CD4-positive, CD25-positive, alpha-beta regulatory T cell (primary cell): ENCODE results near the gene ZNF486. TPM values are rescaled to one million over a fixed set of nuclear protein-coding genes. Genes with fewer than 3 reads are reported as not detected.
"Not testable (repeated sequence)": the region's sequence is repeated elsewhere in the genome, so short reads cannot be mapped to it uniquely, and the experiment has no call there.

Source experiments
- ATAC-seq, 2 donors: fragments of 150-1000 bp; cut with Tn5 transposase; one replicate each; pipeline ENCODE4 v1.10.0; 2021; ENCODE audit warnings: low read depth in 2 of 2, moderate number of reproducible peaks in 2 of 2, moderate library complexity in 1 of 2
- DNase-seq, 3 donors: peaks; one replicate each; pipeline versions ENCODE4 v3.0.0 to v3.0.0-alpha.2; 2012 to 2022; ENCODE audit warnings: mixed read lengths in 1 of 3
- H3K27ac ChIP-seq: one replicate; pipeline ENCODE4 v1.7.0; 2013; ENCODE audit warnings: mild to moderate bottlenecking, low read length; ENCODE audit not compliant: insufficient read depth, poor library complexity, severe bottlenecking
- H3K27me3 ChIP-seq: one replicate; pipeline ENCODE4 v1.7.0; 2013; ENCODE audit warnings: low read length; ENCODE audit not compliant: control insufficient read depth, insufficient read depth
- H3K36me3 ChIP-seq: one replicate; pipeline ENCODE4 v1.7.0; 2013; ENCODE audit warnings: mild to moderate bottlenecking, low read length, moderate library complexity; ENCODE audit not compliant: control insufficient read depth, insufficient read depth
- H3K4me1 ChIP-seq: 2 replicates; pipeline ENCODE4 v1.7.0; 2013; ENCODE audit warnings: mild to moderate bottlenecking, low read length; ENCODE audit not compliant: insufficient read depth, control insufficient read depth, poor library complexity, severe bottlenecking
- H3K4me3 ChIP-seq: one replicate; pipeline ENCODE4 v1.7.0; 2013; ENCODE audit warnings: low read depth, mild to moderate bottlenecking, low read length, moderate library complexity
- H3K9me3 ChIP-seq, 2 experiments: 1 replicate in 1 of 2; 2 replicates in 1 of 2; pipeline ENCODE4 v1.7.0; 2013; ENCODE audit warnings: low read length in 2 of 2, mild to moderate bottlenecking in 1 of 2, moderate library complexity in 1 of 2; ENCODE audit not compliant: control insufficient read depth in 2 of 2
- H3K27ac Mint-ChIP-seq, 3 donors: one replicate each; pipeline ENCODE4 v1.8.0; 2020 to 2022; ENCODE audit warnings: mild to moderate bottlenecking in 3 of 3, mixed read lengths in 3 of 3, moderate library complexity in 2 of 3
- H3K27me3 Mint-ChIP-seq: one replicate; pipeline ENCODE4 v1.8.0; 2022; ENCODE audit warnings: mild to moderate bottlenecking, mixed read lengths
- H3K36me3 Mint-ChIP-seq: one replicate; pipeline ENCODE4 v1.8.0; 2020; ENCODE audit warnings: mixed read lengths
- H3K4me1 Mint-ChIP-seq, 4 donors: one replicate each; pipeline ENCODE4 v1.8.0; 2020 to 2022; ENCODE audit warnings: mixed read lengths in 4 of 4, mild to moderate bottlenecking in 1 of 4
- H3K4me3 Mint-ChIP-seq, 4 donors: one replicate each; pipeline ENCODE4 v1.8.0; 2020 to 2022; ENCODE audit warnings: mild to moderate bottlenecking in 4 of 4, mixed read lengths in 4 of 4, moderate library complexity in 3 of 4
- H3K9me3 Mint-ChIP-seq, 7 donors: one replicate each; pipeline ENCODE4 v1.8.0; 2020 to 2022; ENCODE audit warnings: mixed read lengths in 7 of 7, mild to moderate bottlenecking in 3 of 7, moderate library complexity in 2 of 7
- polyA plus RNA-seq, 4 donors: library from polyadenylated mRNA; unstranded; fragments of 300-500 nt; fragmentation: Illumina TruSeq; gene quantifications; one replicate each; pipeline ENCODE4 v1.2.3, GENCODE V29; 2021
- total RNA-seq: library from RNA; stranded (reverse); gene quantifications from one replicate; pipeline ENCODE4 v1.2.3, GENCODE V29; 2022

The ZNF486 gene
- total and polyA plus RNA-seq, 5 donors from 2014 or later, result 1.9 to 6.4 (median 3.4) TPM

DNA sequence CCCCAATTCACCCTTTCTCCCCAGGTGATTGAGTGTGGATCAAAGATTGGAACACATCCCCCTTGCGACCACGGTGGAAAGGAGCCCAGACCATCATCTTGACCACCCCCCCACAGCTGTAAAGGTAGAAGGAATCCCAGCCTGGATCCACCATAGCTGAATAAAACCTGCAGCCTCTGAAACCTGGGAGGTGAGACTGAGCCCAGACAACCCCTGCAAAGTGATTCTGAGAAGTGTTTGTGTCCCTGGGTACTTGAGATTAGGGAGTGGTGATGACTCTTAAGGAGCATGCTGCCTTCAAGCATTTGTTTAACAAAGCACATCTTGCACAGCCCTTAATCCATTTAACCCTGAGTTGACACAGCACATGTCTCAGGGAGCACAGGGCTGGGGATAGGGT lies 81.2 kb downstream of the ZNF486 start:
- H3K9me3 ChIP-seq, H3K27ac Mint-ChIP-seq: not testable (repeated sequence)

More for the DNA sequence above, 81.2 kb downstream of the ZNF486 start:
- H3K9me3 Mint-ChIP-seq, H3K27me3 ChIP-seq, DNase-seq, H3K4me3 Mint-ChIP-seq, H3K36me3 Mint-ChIP-seq, H3K36me3 ChIP-seq, H3K27ac ChIP-seq, ATAC-seq, H3K4me3 ChIP-seq, H3K4me1 ChIP-seq, H3K27me3 Mint-ChIP-seq: not testable (repeated sequence)
- peaks cover 0 to 11% (median 0%) of the 10 kb centered on the region in 4 donors for H3K4me1 Mint-ChIP-seq

Other genes with a start within 250 kb of the ZNF486 start
- 10.2 TPM for gene ZNF682, start 127.7 kb upstream of the ZNF486 start, total RNA-seq
- gene ZNF682, start 127.7 kb upstream of the ZNF486 start, polyA plus RNA-seq, result 10 to 100 TPM in 1 of 4 donors, 1 to 10 TPM in 3; 3.8 to 10.8 (median 5.2) TPM
- 2.8 TPM for gene ZNF90, start 89.2 kb upstream of the ZNF486 start, total RNA-seq
- 1 to 10 TPM in 3 of 4 donors, under 1 TPM in 1; 0.54 to 3.3 (median 1.5) TPM for gene ZNF90, start 89.2 kb upstream of the ZNF486 start, polyA plus RNA-seq